SU-DHL-6 (cell line): Measurements from ENCODE around the gene OR52A1.

ENCODE experiments used
- H2AFZ ChIP-seq: fragments of 200-600 bp; sonication (generic); 2 replicates; pipeline ENCODE4 v1.6.1; 2014; ENCODE audit warnings: low read depth, mild to moderate bottlenecking, moderate library complexity, mixed read lengths, antibody characterized with exemption, low read length; ENCODE audit not compliant: severe bottlenecking
- H3F3A ChIP-seq: fragments of 200-600 bp; shearing (Covaris generic); 2 replicates; pipeline ENCODE4 v1.6.0; 2016; ENCODE audit warnings: antibody characterized with exemption, mild to moderate bottlenecking; ENCODE audit not compliant: insufficient read depth
- H3K27ac ChIP-seq: fragments of 200-600 bp; sonication (generic); 2 replicates; pipeline ENCODE4 v1.5.1; 2016; ENCODE audit warnings: low read depth, mild to moderate bottlenecking, low read length, moderate library complexity, mixed read lengths
- H3K27me3 ChIP-seq: fragments of 200-600 bp; sonication (generic), shearing (Covaris generic); 2 replicates; pipeline ENCODE4 v1.6.0; 2014; ENCODE audit warnings: mild to moderate bottlenecking, low read length
- H3K36me3 ChIP-seq: fragments of 200-600 bp; sonication (generic); 2 replicates; pipeline ENCODE4 v1.6.1; 2014; ENCODE audit warnings: mild to moderate bottlenecking, low read length, mixed read lengths
- H3K4me2 ChIP-seq: fragments of 300-600, 200-600 bp; shearing (Covaris generic), sonication (generic); 2 replicates; pipeline ENCODE4 v1.6.0; 2014; ENCODE audit warnings: low read length, low read depth, mild to moderate bottlenecking; ENCODE audit not compliant: poor library complexity, severe bottlenecking
- H3K4me3 ChIP-seq: fragments of 200-600 bp; sonication (generic); 2 replicates; pipeline ENCODE4 v1.5.1; 2014; ENCODE audit warnings: antibody characterized with exemption, low read length, mild to moderate bottlenecking, mixed read lengths; ENCODE audit not compliant: insufficient read depth, poor library complexity, severe bottlenecking
- H3K79me2 ChIP-seq: fragments of 200-600 bp; sonication (generic); 2 replicates; pipeline ENCODE4 v1.6.1; 2014; ENCODE audit warnings: mild to moderate bottlenecking, low read length, moderate library complexity; ENCODE audit not compliant: insufficient read depth
- H3K9ac ChIP-seq: fragments of 200-600 bp; sonication (generic); 2 replicates; pipeline ENCODE4 v1.7.0; 2014; ENCODE audit warnings: mild to moderate bottlenecking, low read length
- H3K9me2 ChIP-seq: fragments of 200-600 bp; sonication (generic); replicated peaks from 2 replicates; pipeline ENCODE4 v1.6.1; 2014; ENCODE audit warnings: low read length; ENCODE audit not compliant: insufficient read depth
- H3K9me3 ChIP-seq: fragments of 200-600 bp; sonication (generic); 2 replicates; pipeline ENCODE4 v1.6.1; 2014; ENCODE audit warnings: low read length, mixed read lengths; ENCODE audit not compliant: insufficient read depth
- H4K20me1 ChIP-seq: fragments of 200-600 bp; sonication (generic); 2 replicates; pipeline ENCODE4 v1.6.1; 2014; ENCODE audit warnings: low read depth, mild to moderate bottlenecking, antibody characterized with exemption, low read length, moderate library complexity, mixed read lengths
- EZH2phosphoT487 ChIP-seq: fragments of 200-600 bp; sonication (generic), shearing (Covaris generic); conservative IDR thresholded peaks from 2 replicates; pipeline ENCODE4 v1.6.1; 2018; ENCODE audit warnings: mild to moderate bottlenecking, antibody characterized with exemption, low read length, moderate library complexity, mixed read lengths
- TF ChIP-seq, protein P1 (sequence below): fragments of 200-600 bp; sonication (generic); IDR thresholded peaks from one replicate; pipeline ENCODE4 v1.5.1; 2017; ENCODE audit warnings: antibody characterized with exemption, mild to moderate bottlenecking, low read length, moderate library complexity; ENCODE audit not compliant: insufficient read depth, poor library complexity, severe bottlenecking

Gene OR52A1

DNA sequence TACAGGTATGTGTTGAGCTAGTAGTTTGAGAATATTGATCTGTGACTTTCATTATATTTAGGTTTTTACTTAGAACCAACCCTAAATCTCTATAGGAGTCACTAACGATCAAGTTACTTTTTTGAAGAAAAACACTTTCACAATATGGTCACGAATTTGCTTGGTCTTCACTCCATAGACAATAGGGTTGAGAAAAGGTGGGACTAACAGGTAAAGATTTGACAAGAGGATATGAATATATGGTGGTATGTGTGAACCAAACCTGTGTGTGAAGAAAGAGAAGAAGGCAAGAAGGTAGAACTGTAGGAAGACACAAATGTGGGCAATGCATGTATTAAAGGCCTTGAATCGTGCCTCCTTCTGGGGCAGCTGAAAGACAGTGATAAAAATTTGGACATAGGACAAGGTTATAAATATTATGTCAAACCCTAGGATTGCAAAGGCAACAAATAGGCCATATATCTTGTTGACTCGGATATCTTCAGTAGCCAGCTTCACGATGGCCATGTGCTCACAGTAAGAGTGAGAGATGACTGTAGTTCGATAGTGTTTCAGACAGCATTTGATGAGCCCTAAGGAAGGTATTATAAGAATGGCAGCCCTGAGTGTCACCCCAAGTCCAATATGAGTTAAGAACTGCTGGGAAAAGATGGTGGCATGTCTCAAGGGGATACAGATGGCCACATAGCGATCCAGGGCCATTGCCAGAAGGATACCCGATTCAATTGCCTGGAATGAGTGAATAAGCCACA lies 22.8 kb downstream of the OR52A1 start:
- H3K9me2 ChIP-seq: no peaks in the 10 kb centered on the region
- H3K4me3 ChIP-seq: no peak overlapping the region
- H3K9me3 ChIP-seq: no peaks in the 10 kb centered on the region
- H3K4me2 ChIP-seq: no peak overlapping the region
- H3F3A ChIP-seq: no peaks in the 10 kb centered on the region
- no peaks in the 10 kb centered on the region for H4K20me1 ChIP-seq
- TF ChIP-seq, protein P1, sequence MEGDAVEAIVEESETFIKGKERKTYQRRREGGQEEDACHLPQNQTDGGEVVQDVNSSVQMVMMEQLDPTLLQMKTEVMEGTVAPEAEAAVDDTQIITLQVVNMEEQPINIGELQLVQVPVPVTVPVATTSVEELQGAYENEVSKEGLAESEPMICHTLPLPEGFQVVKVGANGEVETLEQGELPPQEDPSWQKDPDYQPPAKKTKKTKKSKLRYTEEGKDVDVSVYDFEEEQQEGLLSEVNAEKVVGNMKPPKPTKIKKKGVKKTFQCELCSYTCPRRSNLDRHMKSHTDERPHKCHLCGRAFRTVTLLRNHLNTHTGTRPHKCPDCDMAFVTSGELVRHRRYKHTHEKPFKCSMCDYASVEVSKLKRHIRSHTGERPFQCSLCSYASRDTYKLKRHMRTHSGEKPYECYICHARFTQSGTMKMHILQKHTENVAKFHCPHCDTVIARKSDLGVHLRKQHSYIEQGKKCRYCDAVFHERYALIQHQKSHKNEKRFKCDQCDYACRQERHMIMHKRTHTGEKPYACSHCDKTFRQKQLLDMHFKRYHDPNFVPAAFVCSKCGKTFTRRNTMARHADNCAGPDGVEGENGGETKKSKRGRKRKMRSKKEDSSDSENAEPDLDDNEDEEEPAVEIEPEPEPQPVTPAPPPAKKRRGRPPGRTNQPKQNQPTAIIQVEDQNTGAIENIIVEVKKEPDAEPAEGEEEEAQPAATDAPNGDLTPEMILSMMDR: no peak
- no peak for TF ChIP-seq EZH2phosphoT487
- H3K9ac ChIP-seq: no peak overlapping the region
- no peaks in the 10 kb centered on the region for H3K27me3 ChIP-seq
- H3K27ac ChIP-seq: no peak overlapping the region
- H3K36me3 ChIP-seq: no peaks in the 10 kb centered on the region
- no peaks in the 10 kb centered on the region for H3K79me2 ChIP-seq
- no peak overlapping the region for H2AFZ ChIP-seq

- Histone ChIP-seq H3K9me3 (no peaks in the 10 kb centered on the region), H3F3A (no peaks in the 10 kb centered on the region), H3K4me2 (no peak overlapping the region), H3K79me2 (no peaks in the 10 kb centered on the region), H3K27me3 (no peaks in the 10 kb centered on the region), H3K9ac (no peak overlapping the region), H4K20me1 (no peaks in the 10 kb centered on the region), H2AFZ (no peak overlapping the region), H3K36me3 (no peaks in the 10 kb centered on the region), H3K4me3 (no peak overlapping the region), H3K27ac (no peak overlapping the region), H3K9me2 (no peaks in the 10 kb centered on the region)
- TF ChIP-seq, protein P1: no peak
- TF ChIP-seq EZH2phosphoT487: no peak
These were observed 25.1 kb downstream of the OR52A1 start for GRCh38 chr11:5129457-5129877.

DNA sequence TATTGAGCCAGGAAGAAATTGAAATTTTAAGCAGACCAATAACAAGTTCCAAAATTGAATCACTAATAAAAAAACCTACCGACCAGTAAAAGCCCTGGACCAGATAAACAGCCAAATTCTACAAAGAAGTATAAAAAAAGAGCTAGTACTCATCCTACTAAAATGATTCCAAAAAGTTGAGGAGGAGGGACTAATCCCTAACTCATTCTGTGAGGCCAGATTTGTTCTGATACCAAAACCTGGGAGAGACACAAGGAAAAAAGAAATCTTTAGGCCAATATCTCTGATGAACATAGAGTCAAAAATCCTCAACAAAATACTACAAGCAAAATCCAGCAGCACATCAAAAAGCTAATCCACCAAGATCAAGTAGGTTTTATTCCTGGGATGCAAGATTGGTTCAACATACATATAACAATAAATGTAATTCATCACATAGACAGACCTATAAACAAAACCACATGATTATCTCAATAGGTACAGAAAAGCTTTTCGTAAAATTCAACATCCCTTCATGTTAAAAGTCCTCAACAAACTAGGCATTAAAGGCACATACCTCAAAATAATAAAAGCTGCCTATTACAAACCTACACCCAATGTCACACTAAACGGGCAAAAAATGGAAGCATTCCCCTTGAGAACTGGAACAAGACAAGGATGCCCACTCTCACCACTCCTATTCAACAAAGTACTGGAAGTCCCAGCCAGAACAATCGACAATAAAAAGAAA lies 29.5 kb downstream of the OR52A1 start:
- Histone ChIP-seq H2AFZ (no peak overlapping the region), H3F3A (no peaks in the 10 kb centered on the region)

More for the DNA sequence above, 29.5 kb downstream of the OR52A1 start:
- no peak overlapping the region for H3K9ac ChIP-seq
- H3K27ac ChIP-seq: no peak overlapping the region
- H3K36me3 ChIP-seq: no peaks in the 10 kb centered on the region
- H3K79me2 ChIP-seq: no peaks in the 10 kb centered on the region
- no peaks in the 10 kb centered on the region for H3K9me3 ChIP-seq
- H4K20me1 ChIP-seq: no peaks in the 10 kb centered on the region
- no peak overlapping the region for H3K4me3 ChIP-seq
- no peaks in the 10 kb centered on the region for H3K27me3 ChIP-seq
- no peak overlapping the region for H3K4me2 ChIP-seq
- no peak for TF ChIP-seq EZH2phosphoT487
- TF ChIP-seq, protein P1: no peak
- H3K9me2 ChIP-seq: no peaks in the 10 kb centered on the region
